ENCODE measurements around the gene TRIM31. TPM values are rescaled to one million over a fixed set of nuclear protein-coding genes. Genes with fewer than 3 reads are reported as not detected.

Gene TRIM31
- total and polyA plus RNA-seq, 2 of the 4 experiments (the other 2 are of a cell fraction): not detected

DNA sequence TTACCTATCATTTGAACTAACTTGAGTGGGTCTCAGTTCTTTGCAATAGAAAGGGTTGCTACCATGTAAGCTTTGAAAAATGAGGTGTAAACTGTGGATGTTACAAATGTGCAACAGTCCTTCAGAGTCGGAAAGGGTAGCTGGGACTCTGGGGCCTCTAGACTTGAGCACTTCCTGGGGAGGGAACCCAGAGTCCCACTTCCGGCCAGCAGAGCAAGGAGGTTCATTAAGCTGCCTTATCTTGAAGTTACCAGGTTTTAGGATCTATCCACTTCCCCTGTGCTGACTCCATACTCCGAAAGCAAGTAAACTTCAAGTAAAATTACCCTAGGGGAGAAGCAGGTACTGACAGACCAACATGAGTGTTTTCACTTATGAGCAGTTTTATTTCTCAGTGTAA, 38.7 kb upstream of the TRIM31 start:
- Histone ChIP-seq H4K20me1 (ENCODE audit: insufficient read depth, low read length) (no peaks in the 10 kb centered on the region), H4K8ac (ENCODE audit: low read depth in 2 of 2, low read length in 2 of 2) (no peak overlapping the region), H3K4me3 (ENCODE audit: insufficient read depth, low read depth, low read length) (no peak overlapping the region), H3K14ac (replicated peaks; ENCODE audit: low read depth, low read length) (no peak overlapping the region), H3K9me3 (ENCODE audit: control insufficient read depth, insufficient read depth, low read length) (no peaks in the 10 kb centered on the region), H3K9ac (ENCODE audit: low read depth, low read length) (no peak overlapping the region), H3K9me1 (ENCODE audit: insufficient read depth, low read length) (no peaks in the 10 kb centered on the region), H2BK15ac (ENCODE audit: low read depth, low read length) (no peak overlapping the region), H3K18ac (ENCODE audit: low read depth, low read length) (no peak overlapping the region), H2AK9ac (replicated peaks; ENCODE audit: low read depth, low read length, poor library complexity) (no peak overlapping the region), H4K91ac (ENCODE audit: insufficient read depth, low read depth, low read length) (no peak overlapping the region), H3K4me1 (ENCODE audit: control insufficient read depth, insufficient read depth, low read length) (no peaks in the 10 kb centered on the region), H2AK5ac (ENCODE audit: low read depth, low read length) (no peak overlapping the region), H3K27me3 (ENCODE audit: control insufficient read depth, insufficient read depth, low read length) (peaks cover 27% of the 10 kb centered on the region), H2BK120ac (ENCODE audit: low read depth, low read length) (no peak overlapping the region), H3K79me1 (ENCODE audit: low read depth in 1 of 2, low read length in 2 of 2) (no peaks in the 10 kb centered on the region), H3K56ac (ENCODE audit: extremely low read depth, insufficient read depth, low read length) (no peak overlapping the region), H3K4me2 (ENCODE audit: low read depth, low read length) (no peak overlapping the region), H3K23ac (ENCODE audit: low read depth, low read length) (no peak overlapping the region), H3K4ac (ENCODE audit: low read depth, low read length) (no peak overlapping the region), H4K5ac (ENCODE audit: low read depth, low read length) (no peak overlapping the region), H3K36me3 (ENCODE audit: control insufficient read depth, insufficient read depth, low read length) (no peaks in the 10 kb centered on the region), H2BK5ac (ENCODE audit: low read depth, low read length, poor library complexity, severe bottlenecking) (no peak overlapping the region), H2BK20ac (ENCODE audit: low read depth, low read length) (no peak overlapping the region), H3K27ac (ENCODE audit: insufficient read depth, low read length) (no peak overlapping the region), H2AFZ (replicated peaks; ENCODE audit: low read length, poor library complexity) (no peak overlapping the region)
- ChIA-PET POLR2A (ENCODE audit: unreplicated experiment) (no interaction called here), CTCF (no interaction called here)
- intact Hi-C loops (cut with micrococcal nuclease) (no loop called here), dilution Hi-C loops (cut with HindIII; ENCODE audit: low sequenced_read_pairs, unreplicated experiment) (no loop called here), in situ Hi-C loops (cut with MboI; ENCODE audit: low sequenced_read_pairs) (no loop called here)
- no peak for ATAC-seq (ENCODE audit: low read depth)
- DNase-seq: no peak
- no TSS peak for BruUV-seq (replicated peaks)
- 40% methylated on average over 1 of the region's 3 CpGs; no CpG with 5 or more reads in 1 of the 2 experiments for WGBS, 2 experiments (ENCODE audit: extremely low coverage in 2 of 2, insufficient read length in 1 of 2)
- TF ChIP-seq, protein P1, sequence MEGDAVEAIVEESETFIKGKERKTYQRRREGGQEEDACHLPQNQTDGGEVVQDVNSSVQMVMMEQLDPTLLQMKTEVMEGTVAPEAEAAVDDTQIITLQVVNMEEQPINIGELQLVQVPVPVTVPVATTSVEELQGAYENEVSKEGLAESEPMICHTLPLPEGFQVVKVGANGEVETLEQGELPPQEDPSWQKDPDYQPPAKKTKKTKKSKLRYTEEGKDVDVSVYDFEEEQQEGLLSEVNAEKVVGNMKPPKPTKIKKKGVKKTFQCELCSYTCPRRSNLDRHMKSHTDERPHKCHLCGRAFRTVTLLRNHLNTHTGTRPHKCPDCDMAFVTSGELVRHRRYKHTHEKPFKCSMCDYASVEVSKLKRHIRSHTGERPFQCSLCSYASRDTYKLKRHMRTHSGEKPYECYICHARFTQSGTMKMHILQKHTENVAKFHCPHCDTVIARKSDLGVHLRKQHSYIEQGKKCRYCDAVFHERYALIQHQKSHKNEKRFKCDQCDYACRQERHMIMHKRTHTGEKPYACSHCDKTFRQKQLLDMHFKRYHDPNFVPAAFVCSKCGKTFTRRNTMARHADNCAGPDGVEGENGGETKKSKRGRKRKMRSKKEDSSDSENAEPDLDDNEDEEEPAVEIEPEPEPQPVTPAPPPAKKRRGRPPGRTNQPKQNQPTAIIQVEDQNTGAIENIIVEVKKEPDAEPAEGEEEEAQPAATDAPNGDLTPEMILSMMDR (conservative IDR thresholded peaks at IDR 0.05; ENCODE audit: low read depth, low read length): no peak
- TF ChIP-seq RAD21 (IDR thresholded peaks at IDR 0.05; ENCODE audit: low read length) (no peak), NFE2L2 (IDR thresholded peaks at IDR 0.05; ENCODE audit: low read depth, low read length) (no peak), POLR2A (IDR thresholded peaks at IDR 0.05; ENCODE audit: low read depth, low read length) (no peak), RFX5 (IDR thresholded peaks at IDR 0.05; ENCODE audit: low read depth, low read length) (no peak), RCOR1 (IDR thresholded peaks at IDR 0.05; ENCODE audit: insufficient replicate concordance, low read length) (no peak), CHD1 (IDR thresholded peaks at IDR 0.05; ENCODE audit: low read depth, low read length) (no peak), MAFK (IDR thresholded peaks at IDR 0.05; ENCODE audit: low read depth, low read length) (no peak)
- TF ChIP-seq, protein P2, sequence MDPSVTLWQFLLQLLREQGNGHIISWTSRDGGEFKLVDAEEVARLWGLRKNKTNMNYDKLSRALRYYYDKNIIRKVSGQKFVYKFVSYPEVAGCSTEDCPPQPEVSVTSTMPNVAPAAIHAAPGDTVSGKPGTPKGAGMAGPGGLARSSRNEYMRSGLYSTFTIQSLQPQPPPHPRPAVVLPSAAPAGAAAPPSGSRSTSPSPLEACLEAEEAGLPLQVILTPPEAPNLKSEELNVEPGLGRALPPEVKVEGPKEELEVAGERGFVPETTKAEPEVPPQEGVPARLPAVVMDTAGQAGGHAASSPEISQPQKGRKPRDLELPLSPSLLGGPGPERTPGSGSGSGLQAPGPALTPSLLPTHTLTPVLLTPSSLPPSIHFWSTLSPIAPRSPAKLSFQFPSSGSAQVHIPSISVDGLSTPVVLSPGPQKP (IDR thresholded peaks at IDR 0.05; ENCODE audit: borderline replicate concordance, low read depth, low read length): no peak
